Activated naive CD8-positive, alpha-beta T cell (primary cell): ENCODE measurements around the gene ADAMTS17.

Source experiments
- H3K27ac Mint-ChIP-seq: one replicate; pipeline ENCODE4 v1.8.0; 2021; ENCODE audit warnings: mixed read lengths
- H3K27me3 Mint-ChIP-seq: one replicate; pipeline ENCODE4 v1.8.0; 2021; ENCODE audit warnings: mixed read lengths
- H3K36me3 Mint-ChIP-seq: one replicate; pipeline ENCODE4 v1.8.0; 2021; ENCODE audit warnings: mixed read lengths
- H3K4me1 Mint-ChIP-seq: one replicate; pipeline ENCODE4 v1.8.0; 2021; ENCODE audit warnings: low read depth, mixed read lengths
- H3K4me3 Mint-ChIP-seq: one replicate; pipeline ENCODE4 v1.8.0; 2021; ENCODE audit warnings: mild to moderate bottlenecking, mixed read lengths
- H3K9me3 Mint-ChIP-seq: one replicate; pipeline ENCODE4 v1.8.0; 2021; ENCODE audit warnings: low read depth, mixed read lengths

ADAMTS17 gene

GRCh38 chr15:100334456-100334855 lies 7.3 kb downstream of the ADAMTS17 start:
- H3K27ac Mint-ChIP-seq: no peak overlapping the region
- H3K36me3 Mint-ChIP-seq: peaks cover 2% of the 10 kb centered on the region
- H3K9me3 Mint-ChIP-seq: no peaks in the 10 kb centered on the region
- peaks cover 83% of the 10 kb centered on the region for H3K4me1 Mint-ChIP-seq
- no peaks in the 10 kb centered on the region for H3K27me3 Mint-ChIP-seq
- peak overlapping the region; percentile 17 for H3K4me3 Mint-ChIP-seq

- Mint-ChIP-seq H3K9me3 (no peaks in the 10 kb centered on the region), H3K4me1 (peaks cover 83% of the 10 kb centered on the region), H3K4me3 (peak overlapping the region; percentile 31), H3K27me3 (no peaks in the 10 kb centered on the region), H3K27ac (no peak overlapping the region), H3K36me3 (peaks cover 2% of the 10 kb centered on the region)
Observed at GRCh38 chr15:100334015-100334414, 7.8 kb downstream of the ADAMTS17 start.

GRCh38 chr15:100333236-100333635 lies 8.5 kb downstream of the ADAMTS17 start:
- H3K4me1 Mint-ChIP-seq: peaks cover 81% of the 10 kb centered on the region
- H3K27me3 Mint-ChIP-seq: no peaks in the 10 kb centered on the region
- peaks cover 2% of the 10 kb centered on the region for H3K36me3 Mint-ChIP-seq
- no peaks in the 10 kb centered on the region for H3K9me3 Mint-ChIP-seq
- H3K27ac Mint-ChIP-seq: no peak overlapping the region
- no peak overlapping the region for H3K4me3 Mint-ChIP-seq

GRCh38 chr15:100332721-100333120 lies 9.1 kb downstream of the ADAMTS17 start:
- peaks cover 2% of the 10 kb centered on the region for H3K36me3 Mint-ChIP-seq
- H3K4me3 Mint-ChIP-seq: no peak overlapping the region
- no peaks in the 10 kb centered on the region for H3K27me3 Mint-ChIP-seq
- H3K4me1 Mint-ChIP-seq: peaks cover 76% of the 10 kb centered on the region
- no peak overlapping the region for H3K27ac Mint-ChIP-seq
- no peaks in the 10 kb centered on the region for H3K9me3 Mint-ChIP-seq

- Mint-ChIP-seq H3K36me3 (peaks cover 2% of the 10 kb centered on the region), H3K27me3 (no peaks in the 10 kb centered on the region), H3K9me3 (no peaks in the 10 kb centered on the region), H3K27ac (no peak overlapping the region), H3K4me1 (peaks cover 76% of the 10 kb centered on the region), H3K4me3 (no peak overlapping the region)
Observed at GRCh38 chr15:100332231-100332630, 9.5 kb downstream of the ADAMTS17 start.

- peak overlapping the region; percentile 46 for H3K27ac Mint-ChIP-seq
- peak overlapping the region; percentile 74 for H3K4me3 Mint-ChIP-seq
- H3K27me3 Mint-ChIP-seq: no peaks in the 10 kb centered on the region
- no peaks in the 10 kb centered on the region for H3K9me3 Mint-ChIP-seq
- peaks cover 70% of the 10 kb centered on the region for H3K4me1 Mint-ChIP-seq
- H3K36me3 Mint-ChIP-seq: peaks cover 2% of the 10 kb centered on the region
Observed at GRCh38 chr15:100330629-100331215, 11.1 kb downstream of the ADAMTS17 start.

GRCh38 chr15:100330221-100330620 lies 11.6 kb downstream of the ADAMTS17 start:
- Mint-ChIP-seq H3K4me3 (peak overlapping the region; percentile 74), H3K9me3 (no peaks in the 10 kb centered on the region), H3K27ac (peak overlapping the region; percentile 46), H3K4me1 (peaks cover 65% of the 10 kb centered on the region), H3K36me3 (peaks cover 6% of the 10 kb centered on the region), H3K27me3 (no peaks in the 10 kb centered on the region)

- Mint-ChIP-seq H3K4me3 (no peak overlapping the region), H3K4me1 (peaks cover 51% of the 10 kb centered on the region), H3K27ac (no peak overlapping the region), H3K27me3 (no peaks in the 10 kb centered on the region), H3K36me3 (peaks cover 9% of the 10 kb centered on the region), H3K9me3 (no peaks in the 10 kb centered on the region)
Observed at GRCh38 chr15:100328796-100329195, 13.0 kb downstream of the ADAMTS17 start.

GRCh38 chr15:100318880-100319279 lies 22.9 kb downstream of the ADAMTS17 start:
- Mint-ChIP-seq H3K4me3 (no peak overlapping the region), H3K36me3 (peaks cover 24% of the 10 kb centered on the region), H3K4me1 (no peaks in the 10 kb centered on the region), H3K27ac (no peak overlapping the region), H3K9me3 (peaks cover 4% of the 10 kb centered on the region), H3K27me3 (no peaks in the 10 kb centered on the region)

- no peaks in the 10 kb centered on the region for H3K9me3 Mint-ChIP-seq
- no peaks in the 10 kb centered on the region for H3K27me3 Mint-ChIP-seq
- peaks cover 13% of the 10 kb centered on the region for H3K36me3 Mint-ChIP-seq
- no peak overlapping the region for H3K27ac Mint-ChIP-seq
- no peak overlapping the region for H3K4me3 Mint-ChIP-seq
- no peaks in the 10 kb centered on the region for H3K4me1 Mint-ChIP-seq
Observed at GRCh38 chr15:100314809-100315400, 26.9 kb downstream of the ADAMTS17 start.

GRCh38 chr15:100311833-100312476 lies 29.8 kb downstream of the ADAMTS17 start:
- no peaks in the 10 kb centered on the region for H3K27me3 Mint-ChIP-seq
- peaks cover 6% of the 10 kb centered on the region for H3K36me3 Mint-ChIP-seq
- no peak overlapping the region for H3K4me3 Mint-ChIP-seq
- peaks cover 12% of the 10 kb centered on the region for H3K4me1 Mint-ChIP-seq
- no peak overlapping the region for H3K27ac Mint-ChIP-seq
- H3K9me3 Mint-ChIP-seq: no peaks in the 10 kb centered on the region

GRCh38 chr15:100311154-100311625 lies 30.6 kb downstream of the ADAMTS17 start:
- H3K4me3 Mint-ChIP-seq: no peak overlapping the region
- H3K27ac Mint-ChIP-seq: no peak overlapping the region
- H3K9me3 Mint-ChIP-seq: no peaks in the 10 kb centered on the region
- peaks cover 12% of the 10 kb centered on the region for H3K4me1 Mint-ChIP-seq
- H3K36me3 Mint-ChIP-seq: peaks cover 6% of the 10 kb centered on the region
- no peaks in the 10 kb centered on the region for H3K27me3 Mint-ChIP-seq

- Mint-ChIP-seq H3K9me3 (no peaks in the 10 kb centered on the region), H3K27me3 (no peaks in the 10 kb centered on the region), H3K4me3 (no peak overlapping the region), H3K4me1 (peaks cover 12% of the 10 kb centered on the region), H3K27ac (no peak overlapping the region), H3K36me3 (peaks cover 6% of the 10 kb centered on the region)
Observed at GRCh38 chr15:100310513-100311153, 31.1 kb downstream of the ADAMTS17 start.

GRCh38 chr15:100310041-100310405 lies 31.8 kb downstream of the ADAMTS17 start:
- Mint-ChIP-seq H3K4me3 (no peak overlapping the region), H3K27ac (no peak overlapping the region), H3K9me3 (no peaks in the 10 kb centered on the region), H3K27me3 (no peaks in the 10 kb centered on the region), H3K4me1 (peaks cover 12% of the 10 kb centered on the region), H3K36me3 (peaks cover 6% of the 10 kb centered on the region)
